WTC11 (cell line): ENCODE results near the gene PIP4K2A. TPM values are rescaled to one million over a fixed set of nuclear protein-coding genes. Genes with fewer than 3 reads are reported as not detected.

Experiments
- ATAC-seq: fragments of 200-7000 bp; cut with Tn5 transposase; 2 replicates; pipeline ENCODE4 v1.10.0; 2021; ENCODE audit warnings: mild to moderate bottlenecking, moderate library complexity
- CTCF ChIA-PET: fragments of 300-600 bp; sonication (Branson Sonifier 250); formaldehyde crosslinking; loops from one replicate; lab custom pipeline; 2021; ENCODE audit warnings: antibody characterized with exemption; lab: Charles Lee
- POLR2A ChIA-PET: fragments of 350-600 bp; sonication (Branson Sonifier 250); formaldehyde crosslinking; loops from one replicate; lab custom pipeline; 2021; ENCODE audit warnings: antibody characterized with exemption; lab: Charles Lee
- DNase-seq: peaks from one replicate; pipeline ENCODE4 v3.0.0; 2021; ENCODE audit warnings: low spot score
- H3K27ac Mint-ChIP-seq: 2 replicates; pipeline ENCODE4 v1.8.0; 2021; ENCODE audit warnings: mixed read lengths
- H3K27me3 Mint-ChIP-seq: 2 replicates; pipeline ENCODE4 v1.8.0; 2021; ENCODE audit warnings: low read depth, mild to moderate bottlenecking, moderate library complexity, mixed read lengths
- H3K36me3 Mint-ChIP-seq: 2 replicates; pipeline ENCODE4 v1.8.0; 2021; ENCODE audit warnings: mixed read lengths
- H3K4me1 Mint-ChIP-seq: 2 replicates; pipeline ENCODE4 v1.8.0; 2022; ENCODE audit warnings: mixed read lengths
- H3K4me3 Mint-ChIP-seq: 2 replicates; pipeline ENCODE4 v1.8.0; 2021; ENCODE audit warnings: mild to moderate bottlenecking, moderate library complexity, mixed read lengths
- H3K9me3 Mint-ChIP-seq: 2 replicates; pipeline ENCODE4 v1.8.0; 2021; ENCODE audit warnings: mixed read lengths
- ARID4B ChIP-seq: sonication (generic); formaldehyde crosslinking; IDR thresholded peaks from 2 replicates; pipeline ENCODE4 v1.8.0; 2023; ENCODE audit warnings: missing genetic modification reagents, mild to moderate bottlenecking, borderline replicate concordance
- CBFB ChIP-seq: sonication (generic); formaldehyde crosslinking; IDR thresholded peaks from 2 replicates; pipeline ENCODE4 v1.8.1; 2022; ENCODE audit warnings: mild to moderate bottlenecking, low read depth, missing genetic modification reagents
- CDX4 ChIP-seq: fragments of 250-450 bp; sonication (Bioruptor Pico); IDR thresholded peaks from 2 replicates; pipeline ENCODE4 v1.9.0; 2021; ENCODE audit warnings: moderate library complexity, mild to moderate bottlenecking, inconsistent platforms, borderline replicate concordance
- FOXK1 ChIP-seq: sonication (generic); formaldehyde crosslinking; IDR thresholded peaks from 2 replicates; pipeline ENCODE4 v1.8.0; 2022; ENCODE audit warnings: mild to moderate bottlenecking, moderate library complexity, missing genetic modification reagents
- FOXP4 ChIP-seq: sonication (generic); formaldehyde crosslinking; IDR thresholded peaks from 2 replicates; pipeline ENCODE4 v1.8.0; 2022; ENCODE audit warnings: mild to moderate bottlenecking, missing genetic modification reagents
- HMGXB4 ChIP-seq: sonication (generic); formaldehyde crosslinking; IDR thresholded peaks from 2 replicates; pipeline ENCODE4 v1.8.1; 2023; ENCODE audit warnings: mild to moderate bottlenecking, moderate library complexity, missing genetic modification reagents
- IRF2 ChIP-seq: sonication (generic); formaldehyde crosslinking; IDR thresholded peaks from 2 replicates; pipeline ENCODE4 v1.8.0; 2022; ENCODE audit warnings: low read depth, missing genetic modification reagents, borderline replicate concordance
- NFATC4 ChIP-seq: fragments of 250-450 bp; sonication (Bioruptor Pico); IDR thresholded peaks from 2 replicates; pipeline ENCODE4 v1.9.0; 2021; ENCODE audit warnings: mild to moderate bottlenecking
- NFE2L1 ChIP-seq: sonication (generic); formaldehyde crosslinking; IDR thresholded peaks from 2 replicates; pipeline ENCODE4 v1.8.1; 2023; ENCODE audit warnings: missing genetic modification reagents
- NFYB ChIP-seq: sonication (generic); formaldehyde crosslinking; conservative IDR thresholded peaks from 2 replicates; pipeline ENCODE4 v1.8.0; 2022; ENCODE audit warnings: low read depth, missing genetic modification reagents
- PRRX2 ChIP-seq: fragments of 250-450 bp; sonication (Bioruptor Pico); IDR thresholded peaks from 2 replicates; pipeline ENCODE4 v1.8.0; 2021; ENCODE audit warnings: mild to moderate bottlenecking
- TEAD4 ChIP-seq: sonication (generic); formaldehyde crosslinking; IDR thresholded peaks from 2 replicates; pipeline ENCODE4 v1.8.0; 2022; ENCODE audit warnings: mild to moderate bottlenecking, missing genetic modification reagents
- ZNF396 ChIP-seq: fragments of 250-450 bp; sonication (Bioruptor Pico); IDR thresholded peaks from 2 replicates; pipeline ENCODE4 v1.8.0; 2021; ENCODE audit warnings: mild to moderate bottlenecking, moderate library complexity, borderline replicate concordance
- ZNF416 ChIP-seq: fragments of 250-450 bp; sonication (Bioruptor Pico); IDR thresholded peaks from 2 replicates; pipeline ENCODE4 v1.9.0; 2021; ENCODE audit warnings: mild to moderate bottlenecking, inconsistent platforms
- total RNA-seq: library from RNA; stranded (reverse); gene quantifications from 3 replicates; pipeline ENCODE4 v1.2.3, GENCODE V29; 2021
- TF ChIP-seq, protein P1 (sequence below): sonication (generic); formaldehyde crosslinking; IDR thresholded peaks from 2 replicates; pipeline ENCODE4 v1.8.1; 2023; ENCODE audit warnings: mild to moderate bottlenecking, missing genetic modification reagents, borderline replicate concordance

Gene PIP4K2A
- total RNA-seq, 1 experiment from 2014 or later: 47.5 TPM

DNA sequence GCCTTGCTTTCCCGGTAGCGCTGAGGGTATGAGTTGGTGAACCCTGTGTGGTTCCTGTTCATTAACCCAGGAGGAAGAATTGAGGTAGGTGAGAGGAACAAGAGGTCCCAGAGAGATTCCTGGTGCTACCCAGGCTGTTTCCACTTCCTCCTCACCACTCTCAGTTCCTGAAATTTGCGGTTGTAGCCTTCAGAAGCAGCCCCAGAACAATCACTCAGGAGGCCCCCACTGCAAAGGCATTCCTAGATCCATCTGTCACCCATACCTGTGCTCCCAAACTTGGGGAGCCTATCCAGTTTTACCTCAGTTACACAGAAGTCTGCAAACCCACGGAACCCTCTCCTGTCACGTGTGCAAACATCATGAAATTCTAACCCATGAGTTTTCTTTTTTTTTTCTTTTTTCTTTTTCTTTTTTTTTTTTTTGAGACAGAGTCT, 9.0 kb upstream of the PIP4K2A start:
- POLR2A ChIA-PET: no interaction called here
- ATAC-seq: no peak; the same call in 1 of the 2 replicates

More for the DNA sequence above, 9.0 kb upstream of the PIP4K2A start:
- Mint-ChIP-seq H3K4me3 (no peak overlapping the region), H3K27me3 (no peaks in the 10 kb centered on the region), H3K36me3 (no peaks in the 10 kb centered on the region), H3K4me1 (peaks cover 16% of the 10 kb centered on the region), H3K9me3 (0 out of 2 replicates have a peak, but pooled peaks cover 3% of the 10 kb centered on the region), H3K27ac (no peak overlapping the region)
- CTCF ChIA-PET: interaction anchor here (0.7 kb wide), 1 partner anchor 65 kb away, joined by 3 read pairs; no protein-coding TSS in a partner anchor
- TF ChIP-seq CBFB (CRISPR knock-in tag) (no peak), FOXK1 (no peak), NFE2L1 (CRISPR knock-in tag) (no peak), ARID4B (no peak), NFATC4 (CRISPR knock-in tag) (no peak), TEAD4 (CRISPR knock-in tag) (no peak), ZNF416 (CRISPR knock-in tag) (no peak), ZNF396 (CRISPR knock-in tag) (no peak), IRF2 (CRISPR knock-in tag) (no peak), NFYB (CRISPR knock-in tag) (no peak), CDX4 (CRISPR knock-in tag) (no peak), PRRX2 (CRISPR knock-in tag) (no peak), HMGXB4 (CRISPR knock-in tag) (no peak), FOXP4 (CRISPR knock-in tag) (no peak)
- TF ChIP-seq, protein P1, sequence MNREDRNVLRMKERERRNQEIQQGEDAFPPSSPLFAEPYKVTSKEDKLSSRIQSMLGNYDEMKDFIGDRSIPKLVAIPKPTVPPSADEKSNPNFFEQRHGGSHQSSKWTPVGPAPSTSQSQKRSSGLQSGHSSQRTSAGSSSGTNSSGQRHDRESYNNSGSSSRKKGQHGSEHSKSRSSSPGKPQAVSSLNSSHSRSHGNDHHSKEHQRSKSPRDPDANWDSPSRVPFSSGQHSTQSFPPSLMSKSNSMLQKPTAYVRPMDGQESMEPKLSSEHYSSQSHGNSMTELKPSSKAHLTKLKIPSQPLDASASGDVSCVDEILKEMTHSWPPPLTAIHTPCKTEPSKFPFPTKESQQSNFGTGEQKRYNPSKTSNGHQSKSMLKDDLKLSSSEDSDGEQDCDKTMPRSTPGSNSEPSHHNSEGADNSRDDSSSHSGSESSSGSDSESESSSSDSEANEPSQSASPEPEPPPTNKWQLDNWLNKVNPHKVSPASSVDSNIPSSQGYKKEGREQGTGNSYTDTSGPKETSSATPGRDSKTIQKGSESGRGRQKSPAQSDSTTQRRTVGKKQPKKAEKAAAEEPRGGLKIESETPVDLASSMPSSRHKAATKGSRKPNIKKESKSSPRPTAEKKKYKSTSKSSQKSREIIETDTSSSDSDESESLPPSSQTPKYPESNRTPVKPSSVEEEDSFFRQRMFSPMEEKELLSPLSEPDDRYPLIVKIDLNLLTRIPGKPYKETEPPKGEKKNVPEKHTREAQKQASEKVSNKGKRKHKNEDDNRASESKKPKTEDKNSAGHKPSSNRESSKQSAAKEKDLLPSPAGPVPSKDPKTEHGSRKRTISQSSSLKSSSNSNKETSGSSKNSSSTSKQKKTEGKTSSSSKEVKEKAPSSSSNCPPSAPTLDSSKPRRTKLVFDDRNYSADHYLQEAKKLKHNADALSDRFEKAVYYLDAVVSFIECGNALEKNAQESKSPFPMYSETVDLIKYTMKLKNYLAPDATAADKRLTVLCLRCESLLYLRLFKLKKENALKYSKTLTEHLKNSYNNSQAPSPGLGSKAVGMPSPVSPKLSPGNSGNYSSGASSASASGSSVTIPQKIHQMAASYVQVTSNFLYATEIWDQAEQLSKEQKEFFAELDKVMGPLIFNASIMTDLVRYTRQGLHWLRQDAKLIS (CRISPR knock-in tag): no peak
- DNase-seq: no peak
